Measurements from ENCODE around the gene CDC42SE2. TPM values are rescaled to one million over a fixed set of nuclear protein-coding genes. Genes with fewer than 3 reads are reported as not detected.

Gene CDC42SE2
- total RNA-seq, 6 donors from 2014 or later, result 13.6 to 92.1 (median 36.5) TPM

- TF ChIP-seq EP300 (IDR thresholded peaks at IDR 0.05) (no peak), CTCF (IDR thresholded peaks at IDR 0.05) (no peak), POLR2AphosphoS5 (IDR thresholded peaks at IDR 0.05) (no peak), POLR2A (IDR thresholded peaks at IDR 0.05) (no peak)
- no peaks in the 10 kb centered on the region for H3K27me3 ChIP-seq
- H3K4me1 ChIP-seq, result peaks cover 3 to 14% (median 9%) of the 10 kb centered on the region in 4 donors
- H3K36me3 ChIP-seq, result peaks cover 0 to 3% (median 1%) of the 10 kb centered on the region in 4 donors
- H3K27ac ChIP-seq, result no peak overlapping the region
- ATAC-seq (ENCODE audit: low FRiP score in 2 of 2) (no peak), DNase-seq (no peak)
- no peaks in the 10 kb centered on the region for H3K9me3 ChIP-seq
- 88 to 100% methylated on average over 1 of the region's 1 CpG for WGBS, 2 donors
- no peak overlapping the region for H3K4me3 ChIP-seq
Measured at GRCh38 chr5:131285703-131286399, 22.0 kb downstream of the CDC42SE2 start.

- DNase-seq, result no peak
- Histone ChIP-seq H3K4me1 (peaks cover 0 to 9% (median 4%) of the 10 kb centered on the region in 4 donors), H3K27me3 (no peaks in the 10 kb centered on the region), H3K27ac (no peak overlapping the region), H3K4me3 (no peak overlapping the region), H3K36me3 (peaks cover 0 to 3% (median 1%) of the 10 kb centered on the region in 4 donors), H3K9me3 (no peaks in the 10 kb centered on the region)
- TF ChIP-seq EP300 (IDR thresholded peaks at IDR 0.05), result no peak
- no peak for TF ChIP-seq POLR2A (IDR thresholded peaks at IDR 0.05)
- TF ChIP-seq CTCF (IDR thresholded peaks at IDR 0.05), result no peak
- no peak for TF ChIP-seq POLR2AphosphoS5 (IDR thresholded peaks at IDR 0.05)
- ATAC-seq (ENCODE audit: low FRiP score in 2 of 2), result no peak
- 84 to 89% methylated on average over 5 of the region's 5 CpGs for WGBS, 2 donors
Measured at GRCh38 chr5:131286400-131286715, 22.5 kb downstream of the CDC42SE2 start.

DNA sequence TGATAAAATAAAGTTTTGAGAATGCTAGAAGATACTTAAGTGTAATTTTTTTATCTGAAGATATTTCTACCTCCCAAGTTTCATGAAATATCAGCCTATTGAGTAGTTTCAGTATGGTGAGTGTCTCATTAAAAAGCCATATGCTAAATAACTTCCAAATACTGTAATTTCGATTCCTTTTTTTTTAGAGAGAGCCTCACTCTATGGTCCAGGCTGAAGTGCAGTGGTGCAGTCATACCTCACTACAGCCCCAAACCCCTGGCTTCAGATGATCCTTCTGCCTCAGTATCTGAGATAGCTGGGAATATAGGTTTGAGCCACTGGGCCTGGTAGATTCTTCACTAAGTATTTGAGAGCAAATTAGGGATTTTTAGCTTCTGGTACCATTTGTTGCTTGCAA, 24.5 kb downstream of the CDC42SE2 start:
- 79 to 89% methylated on average over 1 of the region's 1 CpG for WGBS, 2 donors

GRCh38 chr5:131289738-131290137, 25.9 kb downstream of the CDC42SE2 start:
- 86 to 87% methylated on average over 3 of the region's 3 CpGs for WGBS, 2 donors
- no peak for DNase-seq
- ATAC-seq (ENCODE audit: low FRiP score in 2 of 2), result no peak
- Histone ChIP-seq H3K4me1 (peaks cover 0 to 5% (median 0%) of the 10 kb centered on the region in 4 donors), H3K4me3 (no peak overlapping the region), H3K27ac (peak overlapping the region in 2 of 4 donors; percentile 18 to 61), H3K27me3 (no peaks in the 10 kb centered on the region), H3K36me3 (peaks cover 0 to 3% (median 1%) of the 10 kb centered on the region in 4 donors), H3K9me3 (no peaks in the 10 kb centered on the region)
- TF ChIP-seq POLR2AphosphoS5 (IDR thresholded peaks at IDR 0.05) (no peak), POLR2A (IDR thresholded peaks at IDR 0.05) (no peak), EP300 (IDR thresholded peaks at IDR 0.05) (no peak), CTCF (IDR thresholded peaks at IDR 0.05) (no peak)

More for the DNA sequence above, 24.5 kb downstream of the CDC42SE2 start:
- Histone ChIP-seq H3K36me3 (peaks cover 0 to 3% (median 1%) of the 10 kb centered on the region in 4 donors), H3K9me3 (no peaks in the 10 kb centered on the region), H3K4me3 (no peak overlapping the region), H3K27me3 (no peaks in the 10 kb centered on the region), H3K27ac (no peak overlapping the region), H3K4me1 (peaks cover 0 to 5% (median 0%) of the 10 kb centered on the region in 4 donors)
- DNase-seq, result no peak
- ATAC-seq (ENCODE audit: low FRiP score in 2 of 2), result no peak
- no peak for TF ChIP-seq CTCF (IDR thresholded peaks at IDR 0.05)
- TF ChIP-seq POLR2A (IDR thresholded peaks at IDR 0.05), result no peak
- no peak for TF ChIP-seq EP300 (IDR thresholded peaks at IDR 0.05)
- TF ChIP-seq POLR2AphosphoS5 (IDR thresholded peaks at IDR 0.05), result no peak

GRCh38 chr5:131296213-131296672, 32.4 kb downstream of the CDC42SE2 start:
- WGBS, 2 donors, result 82 to 89% methylated on average over 2 of the region's 2 CpGs
- ATAC-seq (ENCODE audit: low FRiP score in 2 of 2) (no peak), DNase-seq (no peak)
- no peaks in the 10 kb centered on the region for H3K27me3 ChIP-seq
- no peak overlapping the region for H3K4me3 ChIP-seq
- H3K4me1 ChIP-seq, result no peaks in the 10 kb centered on the region
- no peaks in the 10 kb centered on the region for H3K36me3 ChIP-seq
- TF ChIP-seq POLR2A (IDR thresholded peaks at IDR 0.05) (no peak), EP300 (IDR thresholded peaks at IDR 0.05) (no peak), POLR2AphosphoS5 (IDR thresholded peaks at IDR 0.05) (no peak), CTCF (IDR thresholded peaks at IDR 0.05) (no peak)
- no peaks in the 10 kb centered on the region for H3K9me3 ChIP-seq
- no peak overlapping the region for H3K27ac ChIP-seq
